Stimulated activated CD8-positive, alpha-beta memory T cell treated with anti-CD3 and anti-CD28 coated beads, Interleukin-4, amount 100 ng/mL, for 4 hours (primary cell): Measurements from ENCODE around the gene UGGT1.

Experiments used
- DNase-seq, 2 donors: peaks; one replicate each; pipeline ENCODE4 v3.0.0-alpha.2; 2020; ENCODE audit warnings: low read depth in 2 of 2, low spot score in 1 of 2

UGGT1 gene

DNA sequence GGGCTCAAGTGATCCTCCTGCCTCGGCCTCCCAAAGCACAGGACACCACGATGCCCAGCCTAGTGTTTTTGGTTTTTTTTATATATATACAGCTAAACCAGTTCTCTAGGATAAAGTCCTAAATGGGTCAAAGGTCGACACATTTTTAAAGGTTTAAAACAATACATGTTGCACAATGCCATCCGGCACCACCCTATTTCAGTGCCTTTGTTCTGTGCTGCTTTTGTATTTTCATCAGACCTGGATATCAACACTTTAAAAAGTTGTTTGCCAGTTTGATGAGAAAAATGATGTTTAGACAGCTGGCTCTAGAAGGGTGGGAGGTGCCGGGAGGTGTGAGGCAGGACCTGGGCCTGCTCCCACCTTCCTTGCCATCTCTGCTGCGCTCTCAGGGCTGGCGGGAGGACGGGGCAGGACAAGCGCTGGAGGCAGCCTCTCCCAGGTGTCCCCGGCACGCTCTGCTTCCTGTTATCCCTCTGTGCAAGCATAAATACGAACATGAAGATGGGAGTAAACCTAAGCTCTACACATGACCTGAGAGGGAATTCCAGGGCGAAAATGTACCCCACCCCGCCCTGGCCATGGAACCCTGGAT, 124.0 kb downstream of the UGGT1 start:
- no peak for DNase-seq

DNA sequence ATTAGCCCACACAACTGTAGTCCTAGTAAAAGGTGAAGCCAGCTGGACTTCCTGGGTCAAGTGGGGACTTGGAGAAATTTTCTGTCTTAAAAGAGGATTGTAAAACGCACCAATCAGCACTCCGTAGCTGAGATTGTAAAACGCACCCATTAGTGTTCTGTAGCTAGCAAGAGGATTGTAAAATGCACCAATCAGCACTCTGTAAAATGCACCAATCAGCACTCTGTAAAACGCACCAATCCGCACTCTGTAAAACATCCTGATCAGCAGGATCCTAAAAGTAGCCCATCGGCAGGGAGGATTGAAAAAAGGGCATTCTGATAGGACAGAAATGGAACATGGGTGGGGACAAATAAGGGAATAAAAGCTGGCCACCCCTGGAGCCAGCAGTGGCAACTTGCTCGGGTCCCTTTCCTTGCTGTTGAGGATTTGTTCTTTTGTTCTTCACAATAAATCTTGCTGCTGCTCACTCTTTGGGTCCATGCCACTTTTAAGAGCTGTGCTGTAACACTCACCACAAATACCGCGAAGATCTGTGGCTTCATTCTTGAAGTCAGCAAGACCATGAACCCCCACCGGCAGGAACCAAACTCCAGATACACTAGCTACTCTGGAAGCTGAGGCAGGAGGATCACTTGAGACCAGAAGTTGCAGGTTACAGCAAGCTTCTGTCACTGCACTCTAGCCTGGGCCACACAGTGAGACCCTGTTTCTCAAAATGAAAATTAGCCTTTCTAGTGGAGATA, 125.1 kb downstream of the UGGT1 start:
- DNase-seq = no peak

DNA sequence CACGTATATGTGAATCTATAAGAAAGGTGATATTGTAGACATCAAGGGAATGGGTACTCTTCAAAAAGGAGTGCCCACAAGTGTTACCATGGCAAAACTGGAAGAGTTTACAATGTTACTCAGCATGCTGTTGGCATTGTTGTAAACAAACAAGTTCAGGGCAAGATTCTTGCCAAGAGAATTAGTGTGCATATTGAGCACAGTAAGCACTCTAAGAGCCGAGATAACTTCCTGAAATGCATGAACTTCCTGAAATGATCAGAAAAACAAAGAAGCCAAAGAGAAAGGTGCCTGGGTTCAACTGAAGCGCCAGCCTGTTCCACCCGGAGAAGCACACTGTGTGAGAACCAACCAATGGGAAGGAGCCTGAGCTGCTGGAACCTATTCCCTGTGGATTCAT, 126.7 kb downstream of the UGGT1 start:
- DNase-seq = no peak

DNA sequence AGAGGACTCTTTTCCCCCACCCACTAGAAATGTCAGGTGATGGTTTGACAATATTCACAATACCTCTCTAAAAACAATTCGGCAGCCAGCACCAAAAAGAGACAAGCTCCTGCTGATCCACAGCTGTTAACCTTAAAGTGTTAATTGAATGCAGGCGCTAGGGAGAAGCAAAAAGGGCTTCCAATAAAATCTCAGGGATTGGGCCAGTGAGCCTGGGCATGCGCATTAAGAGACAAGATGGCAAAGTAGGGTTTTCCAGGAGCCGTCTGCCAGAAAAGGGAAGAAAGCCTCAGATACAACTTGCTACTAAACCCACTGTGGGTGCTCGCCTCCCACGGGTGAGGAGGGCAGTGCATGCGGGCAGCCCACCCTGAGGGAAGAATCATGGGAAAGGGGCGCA, 128.9 kb downstream of the UGGT1 start:
- DNase-seq = no peak

DNA sequence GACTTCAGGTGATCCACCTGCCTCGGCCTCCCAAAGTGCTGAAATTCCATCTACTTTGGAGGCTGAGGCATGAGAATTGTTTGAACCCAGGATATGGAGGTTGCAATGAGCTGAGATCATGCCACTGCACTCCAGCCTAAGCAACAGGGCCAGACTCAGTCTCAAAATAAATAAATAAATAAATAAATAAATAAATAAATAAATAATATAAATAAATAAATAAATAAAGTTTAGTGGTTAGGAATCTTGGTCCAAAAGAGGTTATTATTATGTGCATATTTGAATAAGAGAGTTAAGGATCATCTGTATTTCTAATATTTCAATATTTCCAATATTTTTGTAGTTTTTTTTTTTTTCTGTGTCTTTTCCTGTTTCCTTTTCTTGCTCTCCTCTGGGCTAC, 136.9 kb downstream of the UGGT1 start:
- DNase-seq = no peak

DNA sequence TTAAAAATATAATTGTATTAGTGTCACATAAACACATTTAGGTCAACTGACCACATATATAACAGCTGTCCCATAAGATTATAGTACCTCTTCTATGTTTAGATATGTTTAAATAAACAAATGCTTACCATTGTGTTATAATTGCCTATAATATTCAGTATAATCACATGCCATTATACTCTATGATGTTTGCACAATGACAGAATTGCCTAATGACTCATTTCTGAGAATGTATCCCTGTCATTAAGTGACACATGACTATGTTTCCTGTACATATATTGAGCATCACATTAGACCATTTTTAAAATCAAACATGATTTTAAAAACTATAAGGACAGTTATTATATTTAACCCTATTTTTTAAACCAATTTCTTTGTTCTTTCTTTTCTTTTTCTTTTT, 137.9 kb downstream of the UGGT1 start:
- no peak for DNase-seq

DNA sequence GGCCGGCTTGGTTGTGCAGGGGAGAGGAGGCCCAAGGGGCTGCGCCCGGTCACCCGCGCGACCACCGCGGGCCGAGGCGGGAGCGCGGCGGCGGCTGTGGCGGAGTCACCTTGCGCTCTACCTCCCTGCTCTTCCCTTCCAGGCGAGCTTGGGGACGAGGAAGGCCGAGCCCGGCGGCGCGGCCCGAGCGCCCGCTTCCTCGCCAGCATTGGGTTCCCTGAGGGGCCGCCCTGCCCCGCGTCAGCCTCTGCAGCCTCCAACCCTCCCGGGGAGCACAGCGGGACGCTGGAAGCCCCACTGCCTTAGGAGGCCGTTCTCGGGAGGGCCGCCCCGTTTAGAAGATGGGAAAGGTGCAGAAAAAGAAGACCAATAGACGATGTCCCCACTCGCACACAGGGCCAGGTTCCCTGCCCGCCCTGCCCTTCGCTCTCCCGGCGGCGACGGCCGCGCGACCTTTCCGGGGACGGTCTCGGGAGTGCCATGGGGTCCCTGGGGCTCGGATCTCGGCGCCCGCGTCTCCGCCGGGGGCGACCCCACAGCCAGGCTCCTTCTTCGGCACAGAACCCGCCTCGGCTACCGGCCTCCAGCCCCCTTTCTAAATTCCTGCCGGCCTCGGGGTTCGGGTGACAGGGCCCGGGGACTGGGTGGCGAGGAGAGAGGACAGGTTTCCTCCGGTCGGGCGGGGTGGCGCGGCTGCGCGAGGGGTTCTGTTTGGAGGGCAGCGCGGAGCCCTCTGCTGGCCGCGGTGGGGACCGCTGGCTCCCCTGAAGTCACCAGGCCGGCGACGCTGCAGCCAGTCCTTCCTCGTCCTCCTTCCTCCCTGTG, 142.2 kb downstream of the UGGT1 start:
- peak; percentile 63 to 66 for DNase-seq

DNA sequence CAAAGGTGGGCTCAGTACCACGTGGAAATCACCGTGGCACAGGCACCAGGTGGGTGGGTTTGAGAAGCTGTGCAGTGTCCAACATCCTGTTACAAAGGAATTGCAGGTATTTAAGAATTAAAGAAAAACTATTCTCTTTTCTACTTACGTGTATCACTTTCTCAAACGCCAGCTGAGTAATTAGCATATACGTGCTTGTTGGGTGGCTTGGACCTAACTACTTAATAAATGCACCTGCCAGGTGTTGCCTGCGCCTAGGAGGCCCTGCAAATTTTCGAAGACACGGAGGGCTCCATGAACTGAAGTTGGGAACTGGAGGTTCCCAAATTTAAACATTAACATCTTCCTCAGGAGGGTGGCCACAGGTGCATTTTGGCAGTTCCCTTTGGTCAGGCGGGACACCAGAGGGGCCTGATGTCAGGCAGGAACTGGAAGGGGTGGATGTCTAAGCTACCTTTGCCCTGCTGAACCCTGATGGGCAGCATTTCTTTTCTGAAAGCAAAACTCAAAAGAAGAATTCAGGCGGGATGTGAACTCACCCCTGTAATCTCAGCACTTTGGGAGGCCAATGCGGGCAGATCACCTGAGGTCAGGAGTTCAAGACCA, 142.9 kb downstream of the UGGT1 start:
- DNase-seq = no peak

DNA sequence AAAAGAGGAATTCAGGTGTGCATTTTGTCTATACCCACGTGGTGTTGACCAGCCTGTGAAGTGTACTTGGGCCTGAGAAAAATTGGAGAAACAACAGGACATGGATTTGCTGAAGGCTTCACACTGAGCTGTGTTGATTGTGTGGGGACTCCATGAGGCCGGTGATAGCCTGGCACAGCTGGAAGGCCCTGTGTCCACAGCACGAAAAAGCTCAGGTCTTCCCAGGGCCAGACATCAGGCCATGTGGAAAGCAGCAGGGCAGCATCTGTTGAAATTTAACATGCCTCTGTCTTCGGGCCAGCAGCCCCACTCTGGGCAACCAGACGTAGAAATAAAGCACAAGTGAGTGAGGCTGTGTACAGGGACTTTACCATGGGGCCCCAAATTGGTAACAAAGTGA, 143.6 kb downstream of the UGGT1 start:
- no peak for DNase-seq

DNA sequence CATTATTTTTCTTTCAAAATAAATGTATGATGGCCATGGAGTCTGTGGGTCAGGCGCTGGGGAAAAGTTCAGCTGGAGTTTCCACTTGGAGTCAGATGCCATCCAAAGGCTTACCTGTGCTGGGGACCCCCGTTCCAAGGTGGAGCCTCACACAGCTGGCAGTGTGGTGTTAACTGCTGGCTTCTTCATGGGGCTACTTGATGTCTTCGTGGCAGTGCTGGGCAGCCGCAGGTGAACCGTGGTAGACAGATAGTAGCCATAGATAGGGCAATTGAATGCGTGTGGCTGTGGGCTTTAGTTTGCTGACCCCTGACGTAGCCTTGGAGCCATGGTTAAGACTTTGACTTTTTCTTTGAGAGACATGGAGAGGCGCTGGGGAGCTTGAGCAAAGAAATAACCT, 144.6 kb downstream of the UGGT1 start:
- DNase-seq = no peak

DNA sequence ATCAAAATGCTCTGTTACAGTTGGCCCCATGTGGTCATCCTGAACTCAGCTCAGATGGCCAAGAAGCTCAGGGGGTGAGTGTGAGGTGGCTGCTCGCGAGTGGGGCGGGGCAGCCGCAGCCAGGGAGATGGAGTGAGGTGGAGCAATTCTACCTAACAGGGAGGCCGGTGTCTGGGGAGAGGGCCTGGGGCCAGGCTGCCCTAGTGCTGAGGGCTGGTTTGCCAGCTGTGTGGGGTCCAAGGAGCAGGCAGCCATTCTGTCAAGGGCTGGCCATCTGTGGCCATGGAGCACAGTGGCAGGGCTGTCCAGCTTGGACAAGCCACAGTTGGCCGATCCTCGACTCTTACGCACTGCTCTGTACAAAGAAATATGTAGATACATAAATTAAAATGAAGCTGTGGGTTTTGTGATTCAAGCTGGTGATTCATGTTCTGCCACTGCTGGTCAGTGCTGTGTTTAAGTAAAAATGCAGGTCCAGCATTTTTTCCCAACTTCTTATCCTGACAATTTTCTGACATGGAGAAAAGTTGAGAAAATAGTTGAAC, 145.6 kb downstream of the UGGT1 start:
- DNase-seq = no peak

DNA sequence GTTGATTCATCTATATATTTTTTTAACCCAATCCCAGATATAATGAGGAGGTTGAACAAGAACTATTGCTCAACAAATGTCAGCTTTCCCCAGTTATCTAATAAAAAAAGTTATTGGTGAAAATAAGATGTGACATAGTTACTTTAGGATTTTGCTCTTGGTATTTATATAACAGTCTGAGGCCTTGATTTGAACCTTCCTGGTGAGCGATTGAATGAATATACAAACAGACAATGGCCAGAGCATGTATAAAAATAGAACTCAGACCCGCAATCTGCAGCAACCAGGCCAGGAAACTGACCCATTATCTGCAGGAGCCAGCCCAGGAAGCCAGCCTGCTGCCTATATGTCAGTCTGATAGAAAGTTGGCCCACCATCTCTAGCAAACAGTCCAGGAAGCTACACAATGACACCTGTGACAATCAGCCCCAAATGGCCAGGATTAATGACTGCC, 146.1 kb downstream of the UGGT1 start:
- DNase-seq = no peak

DNA sequence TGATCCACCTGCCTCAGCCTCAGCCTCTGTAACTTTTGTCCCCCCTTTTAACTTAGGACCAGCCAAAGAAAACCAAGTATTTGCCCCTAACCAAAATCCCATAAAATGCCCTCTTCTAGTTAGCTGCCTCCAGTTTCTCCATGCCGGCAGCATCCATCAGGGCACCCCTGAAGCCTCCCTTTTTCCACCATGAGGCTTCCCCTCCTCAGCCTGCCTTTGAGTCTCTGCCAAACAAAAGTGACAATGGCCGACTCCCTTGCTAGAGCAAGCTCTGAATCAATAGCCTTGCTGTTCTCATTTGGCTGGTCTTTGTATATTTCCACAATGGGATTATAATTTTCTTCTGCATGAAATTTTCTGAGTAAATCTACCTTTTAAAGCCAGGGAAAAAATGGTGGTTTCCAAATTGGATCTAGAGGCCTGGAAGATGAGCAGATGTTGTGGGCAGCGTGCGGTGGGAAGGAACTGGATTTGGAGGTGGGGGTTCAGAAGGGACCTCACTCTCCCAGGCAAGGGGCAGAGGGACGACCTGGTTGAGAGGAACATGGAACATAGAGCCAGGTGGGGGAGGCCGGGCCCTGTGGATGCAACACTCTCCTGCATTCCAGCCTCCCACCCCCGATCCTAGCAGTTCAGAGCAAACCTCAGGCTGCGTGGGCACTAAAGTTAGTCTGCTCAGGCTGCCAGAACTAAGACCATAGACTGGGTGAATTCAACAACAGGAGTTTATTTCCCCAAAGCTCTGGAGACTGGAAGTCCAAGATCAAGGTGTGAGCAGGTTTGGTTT, 147.1 kb downstream of the UGGT1 start:
- DNase-seq = no peak

DNA sequence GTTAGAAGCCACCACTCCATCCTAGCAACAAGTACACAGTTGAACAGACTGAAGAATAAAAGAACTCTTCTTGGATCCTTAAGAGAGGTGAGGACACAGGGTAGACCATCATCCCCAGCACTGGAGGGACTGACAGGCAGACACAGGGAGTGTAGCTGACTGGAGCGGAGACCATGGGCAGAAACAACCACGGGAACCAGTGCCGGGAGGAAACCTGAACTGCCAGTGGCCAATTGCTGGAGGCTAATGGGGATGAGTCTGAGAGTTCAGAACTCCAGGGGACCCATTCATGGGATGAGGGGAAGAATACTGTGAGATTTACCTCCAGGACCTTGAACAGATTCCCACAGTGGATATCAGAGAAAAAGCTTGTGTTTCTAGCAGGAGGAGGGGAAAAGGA, 150.9 kb downstream of the UGGT1 start:
- DNase-seq = no peak
